WTC11 (cell line): ENCODE data around the gene PEAK1. TPM values are rescaled to one million over a fixed set of nuclear protein-coding genes. Genes with fewer than 3 reads are reported as not detected.

Experiments
- ATAC-seq: fragments of 200-7000 bp; cut with Tn5 transposase; 2 replicates; pipeline ENCODE4 v1.10.0; 2021; ENCODE audit warnings: mild to moderate bottlenecking, moderate library complexity
- CTCF ChIA-PET: fragments of 300-600 bp; sonication (Branson Sonifier 250); formaldehyde crosslinking; loops from one replicate; lab custom pipeline; 2021; ENCODE audit warnings: antibody characterized with exemption; lab: Charles Lee
- POLR2A ChIA-PET: fragments of 350-600 bp; sonication (Branson Sonifier 250); formaldehyde crosslinking; loops from one replicate; lab custom pipeline; 2021; ENCODE audit warnings: antibody characterized with exemption; lab: Charles Lee
- DNase-seq: peaks from one replicate; pipeline ENCODE4 v3.0.0; 2021; ENCODE audit warnings: low spot score
- H3K27ac Mint-ChIP-seq: 2 replicates; pipeline ENCODE4 v1.8.0; 2021; ENCODE audit warnings: mixed read lengths
- H3K27me3 Mint-ChIP-seq: 2 replicates; pipeline ENCODE4 v1.8.0; 2021; ENCODE audit warnings: low read depth, mild to moderate bottlenecking, moderate library complexity, mixed read lengths
- H3K36me3 Mint-ChIP-seq: 2 replicates; pipeline ENCODE4 v1.8.0; 2021; ENCODE audit warnings: mixed read lengths
- H3K4me1 Mint-ChIP-seq: 2 replicates; pipeline ENCODE4 v1.8.0; 2022; ENCODE audit warnings: mixed read lengths
- H3K4me3 Mint-ChIP-seq: 2 replicates; pipeline ENCODE4 v1.8.0; 2021; ENCODE audit warnings: mild to moderate bottlenecking, moderate library complexity, mixed read lengths
- H3K9me3 Mint-ChIP-seq: 2 replicates; pipeline ENCODE4 v1.8.0; 2021; ENCODE audit warnings: mixed read lengths
- ATF1 ChIP-seq: sonication (generic); formaldehyde crosslinking; IDR thresholded peaks from 2 replicates; pipeline ENCODE4 v1.8.1; 2023; ENCODE audit warnings: mild to moderate bottlenecking, moderate library complexity, missing genetic modification reagents
- ATF2 ChIP-seq: sonication (generic); formaldehyde crosslinking; IDR thresholded peaks from 2 replicates; pipeline ENCODE4 v1.8.1; 2022; ENCODE audit warnings: low read depth, missing genetic modification reagents, borderline replicate concordance
- ATF3 ChIP-seq: sonication (generic); formaldehyde crosslinking; conservative IDR thresholded peaks from 2 replicates; pipeline ENCODE4 v1.8.1; 2022; ENCODE audit warnings: mild to moderate bottlenecking, missing genetic modification reagents
- CBFB ChIP-seq: sonication (generic); formaldehyde crosslinking; IDR thresholded peaks from 2 replicates; pipeline ENCODE4 v1.8.1; 2022; ENCODE audit warnings: mild to moderate bottlenecking, low read depth, missing genetic modification reagents
- E2F1 ChIP-seq: sonication (generic); formaldehyde crosslinking; IDR thresholded peaks from 2 replicates; pipeline ENCODE4 v1.8.0; 2022; ENCODE audit warnings: mild to moderate bottlenecking, missing genetic modification reagents
- ELF4 ChIP-seq: sonication (generic); formaldehyde crosslinking; IDR thresholded peaks from 2 replicates; pipeline ENCODE4 v1.8.1; 2022; ENCODE audit warnings: low read depth, mild to moderate bottlenecking, moderate library complexity, missing genetic modification reagents
- GTF2I ChIP-seq: fragments of 250-450 bp; sonication (Bioruptor Pico); conservative IDR thresholded peaks from 2 replicates; pipeline ENCODE4 v1.4.0; 2021; ENCODE audit warnings: mild to moderate bottlenecking
- HMGA2 ChIP-seq: fragments of 250-450 bp; sonication (Bioruptor Pico); IDR thresholded peaks from 2 replicates; pipeline ENCODE4 v1.4.0; 2021; ENCODE audit warnings: mild to moderate bottlenecking, moderate library complexity
- IRF2 ChIP-seq: sonication (generic); formaldehyde crosslinking; IDR thresholded peaks from 2 replicates; pipeline ENCODE4 v1.8.0; 2022; ENCODE audit warnings: low read depth, missing genetic modification reagents, borderline replicate concordance
- JAZF1 ChIP-seq: fragments of 250-450 bp; sonication (Bioruptor Pico); IDR thresholded peaks from 2 replicates; pipeline ENCODE4 v1.9.0; 2021; ENCODE audit warnings: moderate library complexity, mild to moderate bottlenecking, inconsistent platforms
- JUN ChIP-seq: sonication (generic); formaldehyde crosslinking; IDR thresholded peaks from 2 replicates; pipeline ENCODE4 v1.8.0; 2023; ENCODE audit warnings: mild to moderate bottlenecking, missing genetic modification reagents
- NFYB ChIP-seq: sonication (generic); formaldehyde crosslinking; conservative IDR thresholded peaks from 2 replicates; pipeline ENCODE4 v1.8.0; 2022; ENCODE audit warnings: low read depth, missing genetic modification reagents
- NR2C2 ChIP-seq: sonication (generic); formaldehyde crosslinking; IDR thresholded peaks from 2 replicates; pipeline ENCODE4 v1.8.0; 2022; ENCODE audit warnings: mild to moderate bottlenecking, missing genetic modification reagents
- OVOL2 ChIP-seq: fragments of 250-450 bp; sonication (Bioruptor Pico); IDR thresholded peaks from 2 replicates; pipeline ENCODE4 v1.9.0; 2021; ENCODE audit warnings: mild to moderate bottlenecking, borderline replicate concordance
- PREB ChIP-seq: sonication (generic); formaldehyde crosslinking; IDR thresholded peaks from 2 replicates; pipeline ENCODE4 v1.8.1; 2022; ENCODE audit warnings: mild to moderate bottlenecking, missing genetic modification reagents, moderate library complexity, borderline replicate concordance
- PRRX2 ChIP-seq: fragments of 250-450 bp; sonication (Bioruptor Pico); IDR thresholded peaks from 2 replicates; pipeline ENCODE4 v1.8.0; 2021; ENCODE audit warnings: mild to moderate bottlenecking
- RORB ChIP-seq: fragments of 250-450 bp; sonication (Bioruptor Pico); IDR thresholded peaks from 2 replicates; pipeline ENCODE4 v1.9.0; 2021; ENCODE audit warnings: mild to moderate bottlenecking
- SMAD3 ChIP-seq: sonication (generic); formaldehyde crosslinking; IDR thresholded peaks from 2 replicates; pipeline ENCODE4 v1.8.0; 2022; ENCODE audit warnings: missing genetic modification reagents, mild to moderate bottlenecking, borderline replicate concordance
- SMAD4 ChIP-seq: sonication (generic); formaldehyde crosslinking; IDR thresholded peaks from 2 replicates; pipeline ENCODE4 v1.8.0; 2022; ENCODE audit warnings: mild to moderate bottlenecking, missing genetic modification reagents
- SP1 ChIP-seq: sonication (generic); formaldehyde crosslinking; conservative IDR thresholded peaks from 2 replicates; pipeline ENCODE4 v1.8.1; 2022; ENCODE audit warnings: missing genetic modification reagents
- USF2 ChIP-seq: sonication (generic); formaldehyde crosslinking; IDR thresholded peaks from 2 replicates; pipeline ENCODE4 v1.8.1; 2023; ENCODE audit warnings: mild to moderate bottlenecking, missing genetic modification reagents, moderate library complexity
- ZNF317 ChIP-seq: sonication (generic); formaldehyde crosslinking; IDR thresholded peaks from 2 replicates; pipeline ENCODE4 v1.8.1; 2023; ENCODE audit warnings: low read depth, mild to moderate bottlenecking, moderate library complexity, missing genetic modification reagents, borderline replicate concordance
- total RNA-seq: library from RNA; stranded (reverse); gene quantifications from 3 replicates; pipeline ENCODE4 v1.2.3, GENCODE V29; 2021
- TF ChIP-seq, protein P1 (sequence below): fragments of 250-450 bp; sonication (Bioruptor Pico); IDR thresholded peaks from 2 replicates; pipeline ENCODE4 v1.9.0; 2021; ENCODE audit warnings: mild to moderate bottlenecking
- TF ChIP-seq, protein P2 (sequence below): sonication (generic); formaldehyde crosslinking; IDR thresholded peaks from 2 replicates; pipeline ENCODE4 v1.8.0; 2022; ENCODE audit warnings: mild to moderate bottlenecking, missing genetic modification reagents

PEAK1 gene
- total RNA-seq, 1 experiment from 2014 or later, result 49.0 TPM

- TF ChIP-seq, protein P1, sequence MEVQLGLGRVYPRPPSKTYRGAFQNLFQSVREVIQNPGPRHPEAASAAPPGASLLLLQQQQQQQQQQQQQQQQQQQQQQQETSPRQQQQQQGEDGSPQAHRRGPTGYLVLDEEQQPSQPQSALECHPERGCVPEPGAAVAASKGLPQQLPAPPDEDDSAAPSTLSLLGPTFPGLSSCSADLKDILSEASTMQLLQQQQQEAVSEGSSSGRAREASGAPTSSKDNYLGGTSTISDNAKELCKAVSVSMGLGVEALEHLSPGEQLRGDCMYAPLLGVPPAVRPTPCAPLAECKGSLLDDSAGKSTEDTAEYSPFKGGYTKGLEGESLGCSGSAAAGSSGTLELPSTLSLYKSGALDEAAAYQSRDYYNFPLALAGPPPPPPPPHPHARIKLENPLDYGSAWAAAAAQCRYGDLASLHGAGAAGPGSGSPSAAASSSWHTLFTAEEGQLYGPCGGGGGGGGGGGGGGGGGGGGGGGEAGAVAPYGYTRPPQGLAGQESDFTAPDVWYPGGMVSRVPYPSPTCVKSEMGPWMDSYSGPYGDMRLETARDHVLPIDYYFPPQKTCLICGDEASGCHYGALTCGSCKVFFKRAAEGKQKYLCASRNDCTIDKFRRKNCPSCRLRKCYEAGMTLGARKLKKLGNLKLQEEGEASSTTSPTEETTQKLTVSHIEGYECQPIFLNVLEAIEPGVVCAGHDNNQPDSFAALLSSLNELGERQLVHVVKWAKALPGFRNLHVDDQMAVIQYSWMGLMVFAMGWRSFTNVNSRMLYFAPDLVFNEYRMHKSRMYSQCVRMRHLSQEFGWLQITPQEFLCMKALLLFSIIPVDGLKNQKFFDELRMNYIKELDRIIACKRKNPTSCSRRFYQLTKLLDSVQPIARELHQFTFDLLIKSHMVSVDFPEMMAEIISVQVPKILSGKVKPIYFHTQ (CRISPR knock-in tag), result no peak
- no peak for TF ChIP-seq JUN
- TF ChIP-seq JAZF1 (CRISPR knock-in tag), result no peak
- TF ChIP-seq RORB (CRISPR knock-in tag), result no peak
- no peak for TF ChIP-seq HMGA2 (CRISPR knock-in tag)
- no peak for TF ChIP-seq CBFB (CRISPR knock-in tag)
- no peak for TF ChIP-seq GTF2I (CRISPR knock-in tag)
- no peak for TF ChIP-seq OVOL2
- no peak for TF ChIP-seq E2F1 (CRISPR knock-in tag)
- TF ChIP-seq IRF2, result no peak
- TF ChIP-seq, all 79 proteins: peak for 0
These were observed 252.5 kb downstream of the PEAK1 start (continued) for GRCh38 chr15:77167406-77167805.

DNA sequence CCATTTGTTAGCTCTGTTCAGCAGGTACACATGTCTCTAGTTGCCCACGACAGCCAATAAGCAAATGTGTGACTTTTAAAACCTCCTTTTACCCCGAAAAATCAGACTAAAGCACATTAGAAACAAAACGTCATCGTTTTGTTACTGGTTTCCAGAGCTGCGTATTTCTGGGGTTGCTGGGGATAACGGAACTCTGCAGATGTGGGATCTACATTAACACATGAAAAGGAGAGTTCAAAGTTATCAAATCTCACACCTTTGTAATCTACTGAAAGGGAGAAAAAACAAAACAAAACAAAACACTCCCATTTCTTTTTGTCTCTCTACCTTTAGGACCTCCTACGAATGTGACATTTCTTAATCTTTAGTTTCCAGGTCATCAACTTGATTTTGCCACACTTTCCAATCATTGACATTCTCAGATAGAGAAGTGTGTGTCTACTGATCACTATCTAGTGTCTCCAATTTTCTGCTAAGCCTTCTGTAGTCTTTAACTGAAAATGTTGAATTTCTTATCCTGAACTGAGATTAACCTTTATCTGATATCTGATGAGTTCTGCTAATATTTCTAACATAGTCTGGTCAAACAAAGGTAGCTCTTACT lies 256.0 kb downstream of the PEAK1 start:
- Mint-ChIP-seq H3K27ac (no peak overlapping the region), H3K4me1 (peaks cover 50% of the 10 kb centered on the region), H3K4me3 (no peak overlapping the region), H3K36me3 (no peaks in the 10 kb centered on the region), H3K9me3 (no peaks in the 10 kb centered on the region), H3K27me3 (no peaks in the 10 kb centered on the region)
- TF ChIP-seq USF2 (CRISPR knock-in tag) (no peak), SMAD4 (CRISPR knock-in tag) (no peak), ATF3 (no peak), SMAD3 (no peak), PREB (CRISPR knock-in tag) (no peak), SP1 (no peak), JUN (no peak)
- TF ChIP-seq, protein P2, sequence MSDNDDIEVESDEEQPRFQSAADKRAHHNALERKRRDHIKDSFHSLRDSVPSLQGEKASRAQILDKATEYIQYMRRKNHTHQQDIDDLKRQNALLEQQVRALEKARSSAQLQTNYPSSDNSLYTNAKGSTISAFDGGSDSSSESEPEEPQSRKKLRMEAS (CRISPR knock-in tag), result no peak
- ATAC-seq (no peak), DNase-seq (no peak)
- ChIA-PET POLR2A (interaction anchor here (0.7 kb wide), 1 partner anchor 84 kb away, joined by 3 read pairs; no protein-coding TSS in a partner anchor), CTCF (interaction anchor here (0.9 kb wide), 1 partner anchor 45 kb away, joined by 5 read pairs; no protein-coding TSS in a partner anchor)

- H3K9me3 Mint-ChIP-seq, result no peaks in the 10 kb centered on the region
- peaks cover 50% of the 10 kb centered on the region for H3K4me1 Mint-ChIP-seq
- H3K36me3 Mint-ChIP-seq, result peaks cover 2% of the 10 kb centered on the region
- no peak overlapping the region for H3K27ac Mint-ChIP-seq
- DNase-seq (no peak), ATAC-seq (no peak)
- ChIA-PET CTCF (interaction anchor here (0.9 kb wide), 1 partner anchor 44 kb away, joined by 5 read pairs; no protein-coding TSS in a partner anchor), POLR2A (no interaction called here)
- H3K4me3 Mint-ChIP-seq, result no peak overlapping the region
- no peaks in the 10 kb centered on the region for H3K27me3 Mint-ChIP-seq
- TF ChIP-seq PRRX2, result no peak
- no peak for TF ChIP-seq NR2C2 (CRISPR knock-in tag)
- no peak for TF ChIP-seq ATF1 (CRISPR knock-in tag)
- TF ChIP-seq ATF2, result no peak
- TF ChIP-seq ZNF317 (CRISPR knock-in tag), result no peak
- TF ChIP-seq ELF4 (CRISPR knock-in tag), result no peak
- no peak for TF ChIP-seq NFYB (CRISPR knock-in tag)
These were observed 256.9 kb downstream of the PEAK1 start for GRCh38 chr15:77162872-77163633.
